Measurements from ENCODE around the gene DCK. TPM values are rescaled to one million over a fixed set of nuclear protein-coding genes. Genes with fewer than 3 reads are reported as not detected.
"Not testable (repeated sequence)": the region's sequence is repeated elsewhere in the genome, so short reads cannot be mapped to it uniquely, and the experiment has no call there.

The DCK gene
- total RNA-seq, 2 donors from 2014 or later = 4.6 to 7.3 TPM

- DNase-seq = no peak
- Histone ChIP-seq H3K4me3 (no peak overlapping the region), H3K27ac (no peak overlapping the region), H3K36me3 (replicated peaks in 1 of 2; ENCODE audit: insufficient read depth in 1 of 2, low read depth in 2 of 2) (no peaks in the 10 kb centered on the region), H3K9me3 (no peaks in the 10 kb centered on the region), H3K27me3 (no peaks in the 10 kb centered on the region), H3K4me1 (peaks cover 8% of the 10 kb centered on the region)
- 91 to 95% methylated on average over 1 of the region's 1 CpG for WGBS, 2 donors
- TF ChIP-seq POLR2A (IDR thresholded peaks at IDR 0.05) = no peak
- no peak for TF ChIP-seq CTCF (IDR thresholded peaks at IDR 0.05)
- ATAC-seq = no peak
- intact Hi-C loops (cut with DNase I) = no loop called here
Measured at GRCh38 chr4:71027611-71028010, 34.2 kb downstream of the DCK start.

GRCh38 chr4:71029504-71029903 lies 36.1 kb downstream of the DCK start:
- H3K36me3 ChIP-seq (replicated peaks in 1 of 2; ENCODE audit: insufficient read depth in 1 of 2, low read depth in 2 of 2) = no peaks in the 10 kb centered on the region
- intact Hi-C loops (cut with DNase I) = no loop called here

GRCh38 chr4:71032106-71032505 lies 38.7 kb downstream of the DCK start:
- intact Hi-C loops (cut with DNase I); H3K27me3 ChIP-seq; H3K9me3 ChIP-seq; H3K36me3 ChIP-seq (replicated peaks in 1 of 2; ENCODE audit: insufficient read depth in 1 of 2, low read depth in 2 of 2); H3K27ac ChIP-seq; DNase-seq; ATAC-seq; H3K4me3 ChIP-seq; H3K4me1 ChIP-seq: not testable (repeated sequence)
- 96 to 99% methylated on average over 7 to 10 of the region's 10 CpGs for WGBS, 2 donors

More at GRCh38 chr4:71029504-71029903, 36.1 kb downstream of the DCK start:
- H3K4me3 ChIP-seq = no peak overlapping the region
- no peak for TF ChIP-seq CTCF (IDR thresholded peaks at IDR 0.05)
- TF ChIP-seq POLR2A (IDR thresholded peaks at IDR 0.05) = no peak
- no peaks in the 10 kb centered on the region for H3K27me3 ChIP-seq
- 61 to 89% methylated on average over 1 of the region's 1 CpG for WGBS, 2 donors
- peaks cover 8% of the 10 kb centered on the region for H3K4me1 ChIP-seq
- DNase-seq (no peak), ATAC-seq (no peak)
- H3K27ac ChIP-seq = no peak overlapping the region
- no peaks in the 10 kb centered on the region for H3K9me3 ChIP-seq

- 95 to 100% methylated on average over 2 to 3 of the region's 4 CpGs for WGBS, 2 donors
- Histone ChIP-seq H3K4me1 (no peaks in the 10 kb centered on the region), H3K36me3 (replicated peaks in 1 of 2; ENCODE audit: insufficient read depth in 1 of 2, low read depth in 2 of 2) (no peaks in the 10 kb centered on the region), H3K9me3 (no peaks in the 10 kb centered on the region), H3K27ac (no peak overlapping the region), H3K4me3 (no peak overlapping the region), H3K27me3 (no peaks in the 10 kb centered on the region)
- no peak for ATAC-seq
- intact Hi-C loops (cut with DNase I) = no loop called here
- TF ChIP-seq CTCF (IDR thresholded peaks at IDR 0.05) = no peak
- TF ChIP-seq POLR2A (IDR thresholded peaks at IDR 0.05) = no peak
- no peak for DNase-seq
Measured at GRCh38 chr4:71045256-71045655, 51.8 kb downstream of the DCK start.

GRCh38 chr4:71049395-71049794 lies 55.9 kb downstream of the DCK start:
- Histone ChIP-seq H3K4me3 (no peak overlapping the region), H3K27ac (no peak overlapping the region), H3K36me3 (replicated peaks in 1 of 2; ENCODE audit: insufficient read depth in 1 of 2, low read depth in 2 of 2) (no peaks in the 10 kb centered on the region), H3K4me1 (peaks cover 10% of the 10 kb centered on the region), H3K9me3 (no peaks in the 10 kb centered on the region), H3K27me3 (no peaks in the 10 kb centered on the region)
- WGBS, 2 donors = 73 to 85% methylated on average over 5 of the region's 5 CpGs
- no peak for DNase-seq
- ATAC-seq = no peak
- TF ChIP-seq CTCF (IDR thresholded peaks at IDR 0.05) (no peak), POLR2A (IDR thresholded peaks at IDR 0.05) (no peak)
- intact Hi-C loops (cut with DNase I) = no loop called here

Measured in body of pancreas (tissue), 4 donors.